ENCODE results near the gene PRDM16. TPM values are rescaled to one million over a fixed set of nuclear protein-coding genes. Genes with fewer than 3 reads are reported as not detected.

The PRDM16 gene
- total RNA-seq, 2 experiments from 2014 or later = not detected

DNA sequence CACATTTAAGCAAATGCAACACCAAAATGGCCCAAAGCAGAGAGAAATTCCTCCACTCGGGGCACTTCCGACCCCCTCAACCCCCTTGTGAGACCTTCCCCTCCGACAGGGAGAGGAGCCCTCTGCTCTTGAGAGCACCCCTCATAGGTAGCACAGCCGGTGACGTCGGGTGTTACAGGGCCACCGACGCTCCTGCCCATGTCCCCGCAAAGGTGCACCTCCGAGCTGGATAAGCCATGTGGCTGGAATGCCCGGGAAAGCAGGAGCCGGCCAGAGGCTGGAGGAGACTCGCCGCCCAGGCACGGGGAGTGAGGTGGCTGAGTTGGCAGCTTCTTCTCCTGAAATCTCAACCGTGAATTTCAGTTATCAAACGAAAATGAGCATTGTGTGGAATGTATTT, 318.4 kb downstream of the PRDM16 start:
- Histone ChIP-seq H3K4me1 (ENCODE audit: insufficient read depth, low read length, poor library complexity, severe bottlenecking) (no peaks in the 10 kb centered on the region), H3K79me2 (ENCODE audit: insufficient read depth, low read depth, low read length) (no peaks in the 10 kb centered on the region), H3K9me2 (ENCODE audit: insufficient read depth, low read length) (no peaks in the 10 kb centered on the region), H3K36me3 (ENCODE audit: insufficient read depth, low read length) (no peaks in the 10 kb centered on the region), H3K27ac (ENCODE audit: low read depth, low read length, poor library complexity, severe bottlenecking) (no peak overlapping the region), H2AFZ (ENCODE audit: low read length) (no peak overlapping the region), H4K20me1 (ENCODE audit: insufficient read depth, low read length) (no peaks in the 10 kb centered on the region), H3K9me3 (ENCODE audit: low read length) (no peaks in the 10 kb centered on the region), H3K4me2 (ENCODE audit: low read length) (no peak overlapping the region), H3K4me3 (ENCODE audit: low read depth, low read length, poor library complexity, severe bottlenecking) (no peak overlapping the region)
- TF ChIP-seq EZH2phosphoT487 (IDR thresholded peaks at IDR 0.05; ENCODE audit: borderline replicate concordance, low read depth, low read length) = no peak
- TF ChIP-seq, protein P1, sequence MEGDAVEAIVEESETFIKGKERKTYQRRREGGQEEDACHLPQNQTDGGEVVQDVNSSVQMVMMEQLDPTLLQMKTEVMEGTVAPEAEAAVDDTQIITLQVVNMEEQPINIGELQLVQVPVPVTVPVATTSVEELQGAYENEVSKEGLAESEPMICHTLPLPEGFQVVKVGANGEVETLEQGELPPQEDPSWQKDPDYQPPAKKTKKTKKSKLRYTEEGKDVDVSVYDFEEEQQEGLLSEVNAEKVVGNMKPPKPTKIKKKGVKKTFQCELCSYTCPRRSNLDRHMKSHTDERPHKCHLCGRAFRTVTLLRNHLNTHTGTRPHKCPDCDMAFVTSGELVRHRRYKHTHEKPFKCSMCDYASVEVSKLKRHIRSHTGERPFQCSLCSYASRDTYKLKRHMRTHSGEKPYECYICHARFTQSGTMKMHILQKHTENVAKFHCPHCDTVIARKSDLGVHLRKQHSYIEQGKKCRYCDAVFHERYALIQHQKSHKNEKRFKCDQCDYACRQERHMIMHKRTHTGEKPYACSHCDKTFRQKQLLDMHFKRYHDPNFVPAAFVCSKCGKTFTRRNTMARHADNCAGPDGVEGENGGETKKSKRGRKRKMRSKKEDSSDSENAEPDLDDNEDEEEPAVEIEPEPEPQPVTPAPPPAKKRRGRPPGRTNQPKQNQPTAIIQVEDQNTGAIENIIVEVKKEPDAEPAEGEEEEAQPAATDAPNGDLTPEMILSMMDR (conservative IDR thresholded peaks at IDR 0.05; ENCODE audit: low read length) = no peak
- ChIA-PET POLR2A (no interaction called here), CTCF (ENCODE audit: unreplicated experiment) (no interaction called here)
- intact Hi-C loops (cut with micrococcal nuclease; ENCODE audit: unreplicated experiment) = no loop called here
- BruUV-seq (replicated peaks) = no TSS peak
- DNase-seq (ENCODE audit: low spot score) = no peak

DNA sequence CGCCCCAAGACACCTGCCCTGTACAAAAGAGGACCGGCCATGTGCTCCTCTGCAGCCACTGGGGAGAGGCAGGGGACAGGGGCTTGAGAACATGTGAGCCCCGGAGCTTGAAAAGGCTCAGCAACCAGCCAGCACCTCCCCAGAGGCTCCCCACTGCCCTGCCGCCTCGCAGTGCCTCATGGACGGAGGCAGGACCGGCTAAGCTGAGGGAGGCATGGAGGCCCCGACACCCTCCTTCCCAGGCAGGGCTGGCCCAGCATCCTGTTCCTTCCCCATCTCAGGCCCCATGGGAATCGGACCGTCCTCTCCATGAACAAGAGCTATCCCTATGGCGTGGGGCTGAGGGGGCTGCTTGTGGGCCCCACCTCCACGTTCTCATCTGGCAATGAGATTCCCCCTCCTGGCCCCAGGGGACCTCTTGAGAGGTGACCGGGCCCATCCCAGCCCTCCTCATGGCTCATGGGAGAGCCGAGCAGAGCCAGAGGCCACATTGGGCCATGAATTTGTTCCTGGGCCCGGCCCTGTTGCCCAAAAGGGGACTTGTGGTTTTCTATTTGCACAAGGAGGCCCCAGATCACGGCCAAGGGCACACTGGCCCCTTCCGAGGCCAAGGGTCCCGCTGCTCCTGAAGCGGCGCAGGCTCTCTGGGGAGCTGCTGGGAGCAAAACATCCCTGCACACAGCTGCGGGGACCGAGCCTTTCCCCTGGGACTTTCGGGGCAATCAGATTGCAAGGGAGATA, 320.3 kb downstream of the PRDM16 start:
- no peak for TF ChIP-seq EZH2phosphoT487 (IDR thresholded peaks at IDR 0.05; ENCODE audit: borderline replicate concordance, low read depth, low read length)
- TF ChIP-seq, protein P1 (conservative IDR thresholded peaks at IDR 0.05; ENCODE audit: low read length) = no peak
- Histone ChIP-seq H3K27ac (ENCODE audit: low read depth, low read length, poor library complexity, severe bottlenecking) (no peak overlapping the region), H3K4me2 (ENCODE audit: low read length) (no peak overlapping the region), H4K20me1 (ENCODE audit: insufficient read depth, low read length) (no peaks in the 10 kb centered on the region), H2AFZ (ENCODE audit: low read length) (no peak overlapping the region), H3K79me2 (ENCODE audit: insufficient read depth, low read depth, low read length) (no peaks in the 10 kb centered on the region), H3K9me2 (ENCODE audit: insufficient read depth, low read length) (no peaks in the 10 kb centered on the region), H3K9me3 (ENCODE audit: low read length) (no peaks in the 10 kb centered on the region), H3K4me1 (ENCODE audit: insufficient read depth, low read length, poor library complexity, severe bottlenecking) (no peaks in the 10 kb centered on the region), H3K36me3 (ENCODE audit: insufficient read depth, low read length) (no peaks in the 10 kb centered on the region), H3K4me3 (ENCODE audit: low read depth, low read length, poor library complexity, severe bottlenecking) (no peak overlapping the region)
- DNase-seq (ENCODE audit: low spot score) = no peak
- ChIA-PET CTCF (ENCODE audit: unreplicated experiment) (no interaction called here), POLR2A (no interaction called here)
- BruUV-seq (replicated peaks) = no TSS peak
- intact Hi-C loops (cut with micrococcal nuclease; ENCODE audit: unreplicated experiment) = no loop called here

DNA sequence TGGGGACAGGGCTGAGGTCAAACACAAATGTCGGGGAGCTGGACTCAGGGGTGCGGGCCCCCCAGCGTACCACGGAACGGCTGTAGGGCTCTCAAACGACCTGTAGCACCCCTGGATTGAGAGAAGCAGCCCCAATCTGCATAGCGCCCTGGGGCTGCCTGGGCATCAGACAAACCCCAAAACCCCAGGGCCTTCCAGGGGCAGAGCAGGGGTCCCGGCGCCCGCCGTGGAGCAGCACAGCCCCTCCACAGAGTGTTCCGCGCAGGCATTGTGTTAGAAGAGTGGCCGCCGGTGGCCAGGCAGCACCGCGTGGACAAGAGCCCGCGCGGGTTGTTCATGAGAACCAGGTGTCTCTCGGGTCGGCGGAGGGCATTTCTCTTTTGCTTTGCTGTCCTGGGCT, 321.3 kb downstream of the PRDM16 start:
- BruUV-seq (replicated peaks) = no TSS peak
- CTCF ChIA-PET (ENCODE audit: unreplicated experiment) = no interaction called here
- no peak for DNase-seq (ENCODE audit: low spot score)
- no peaks in the 10 kb centered on the region for H3K4me1 ChIP-seq (ENCODE audit: insufficient read depth, low read length, poor library complexity, severe bottlenecking)
- intact Hi-C loops (cut with micrococcal nuclease; ENCODE audit: unreplicated experiment) = no loop called here
- POLR2A ChIA-PET = no interaction called here
- H3K9me2 ChIP-seq (ENCODE audit: insufficient read depth, low read length) = no peaks in the 10 kb centered on the region
- no peak overlapping the region for H3K27ac ChIP-seq (ENCODE audit: low read depth, low read length, poor library complexity, severe bottlenecking)
- no peaks in the 10 kb centered on the region for H3K79me2 ChIP-seq (ENCODE audit: insufficient read depth, low read depth, low read length)
- no peak overlapping the region for H3K4me2 ChIP-seq (ENCODE audit: low read length)
- H3K9me3 ChIP-seq (ENCODE audit: low read length) = no peaks in the 10 kb centered on the region
- no peaks in the 10 kb centered on the region for H3K36me3 ChIP-seq (ENCODE audit: insufficient read depth, low read length)
- H4K20me1 ChIP-seq (ENCODE audit: insufficient read depth, low read length) = no peaks in the 10 kb centered on the region
- no peak overlapping the region for H3K4me3 ChIP-seq (ENCODE audit: low read depth, low read length, poor library complexity, severe bottlenecking)
- no peak for TF ChIP-seq EZH2phosphoT487 (IDR thresholded peaks at IDR 0.05; ENCODE audit: borderline replicate concordance, low read depth, low read length)
- TF ChIP-seq, protein P1 (conservative IDR thresholded peaks at IDR 0.05; ENCODE audit: low read length) = no peak
- H2AFZ ChIP-seq (ENCODE audit: low read length) = no peak overlapping the region
